Measurements from ENCODE around the gene PIK3CD. TPM values are rescaled to one million over a fixed set of nuclear protein-coding genes. Genes with fewer than 3 reads are reported as not detected.

Gene PIK3CD
- total and polyA plus RNA-seq, 10 of the 15 experiments (the other 5 are each of a cell fraction or from before 2014, with no cell fraction given): 7.0 to 101 (median 51.1) TPM

DNA sequence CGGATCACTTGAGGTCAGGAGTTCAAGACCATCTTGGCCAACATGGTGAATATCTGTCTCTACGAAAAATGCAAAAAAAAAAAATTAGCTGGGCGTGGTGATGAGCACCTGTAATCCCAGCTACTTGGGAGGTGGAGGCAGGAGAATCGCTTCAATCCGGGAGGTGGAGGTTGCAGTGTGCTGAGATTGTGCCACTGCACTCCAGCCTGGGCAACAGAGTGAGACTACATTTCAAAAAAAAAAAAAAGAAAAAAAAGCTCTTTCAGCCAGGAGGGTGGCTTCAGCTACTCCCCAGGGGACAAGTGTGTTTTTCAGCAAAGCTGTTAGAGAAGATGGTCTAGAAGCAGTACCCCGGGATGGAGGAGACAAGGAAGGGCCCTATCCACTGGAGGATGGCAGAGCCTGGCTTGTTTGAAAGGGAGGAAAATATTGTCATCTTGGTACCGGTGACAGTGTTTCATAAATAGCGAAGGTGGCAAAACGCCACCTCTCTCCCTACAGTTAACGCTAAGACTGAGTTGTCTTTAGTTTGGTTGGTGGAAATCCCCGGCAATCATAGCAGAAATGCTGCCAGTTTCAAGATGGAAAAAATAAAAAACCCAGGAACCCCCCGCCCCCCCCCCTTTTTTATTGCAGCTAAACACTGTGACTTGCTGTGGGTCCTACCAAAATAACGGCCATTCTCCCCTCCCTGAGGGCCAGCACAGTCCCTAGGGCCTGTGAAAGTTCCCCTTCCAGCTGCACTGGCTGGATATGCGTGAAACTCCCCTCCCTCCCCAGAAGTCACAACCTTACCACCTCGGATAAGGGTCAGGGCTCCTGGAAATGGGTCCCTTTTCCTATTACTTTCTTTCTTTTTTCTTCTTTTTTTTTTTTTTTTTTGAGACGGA lies 3.5 kb downstream of the PIK3CD start (continued):
- TF ChIP-seq RELA (IDR thresholded peaks at IDR 0.05; ENCODE audit: borderline replicate concordance, partially characterized antibody) (peak; percentile 83), MXI1 (IDR thresholded peaks at IDR 0.05; ENCODE audit: low read depth, low read length) (peak; percentile 29; the same call in 1 of the 2 replicates), RAD21 (IDR thresholded peaks at IDR 0.05; ENCODE audit: insufficient read depth, low read depth, low read length) (0 out of 2 replicates have a peak, but pooled peaks have one; percentile 19), RUNX3 (IDR thresholded peaks at IDR 0.05; ENCODE audit: low read length) (peak; percentile 73; the same call in 1 of the 2 replicates), CBFB (IDR thresholded peaks at IDR 0.05; ENCODE audit: low read depth) (no peak; the same call in 1 of the 2 replicates), YBX1 (IDR thresholded peaks at IDR 0.05) (peak; percentile 78; the same call in 1 of the 2 replicates), ZZZ3 (IDR thresholded peaks at IDR 0.05; ENCODE audit: control insufficient read depth, insufficient read length, low read depth) (no peak), SP1 (IDR thresholded peaks at IDR 0.05; ENCODE audit: low read depth, low read length) (no peak), IKZF2 (IDR thresholded peaks at IDR 0.05) (peak; percentile 58 to 64; a peak in 3 of 4 replicates), POU2F2 (IDR thresholded peaks at IDR 0.05; ENCODE audit: borderline replicate concordance, low read depth, low read length) (peak; percentile 55; the same call in 2 of the 3 replicates), RAD51 (IDR thresholded peaks at IDR 0.05) (no peak), POLR2AphosphoS5 (IDR thresholded peaks at IDR 0.05; ENCODE audit: low read length) (peak; percentile 86), KDM1A (IDR thresholded peaks at IDR 0.05; ENCODE audit: borderline replicate concordance) (no peak), MTA2 (IDR thresholded peaks at IDR 0.05; ENCODE audit: low read depth) (peak; percentile 42), ZNF384 (IDR thresholded peaks at IDR 0.05; ENCODE audit: borderline replicate concordance, low read depth, low read length) (peak; percentile 69), MTA3 (IDR thresholded peaks at IDR 0.05; ENCODE audit: borderline replicate concordance, low read length) (no peak; the same call in none of the 2 replicates), ASH2L (IDR thresholded peaks at IDR 0.05; ENCODE audit: borderline replicate concordance, low read depth) (no peak), NR2C1 (IDR thresholded peaks at IDR 0.05) (no peak), TCF12 (IDR thresholded peaks at IDR 0.05; ENCODE audit: low read depth, low read length) (peak; percentile 79), KAT2A (conservative IDR thresholded peaks at IDR 0.05; ENCODE audit: control insufficient read depth, low read depth, low read length) (no peak), JUNB (IDR thresholded peaks at IDR 0.05) (no peak; the same call in 1 of the 2 replicates), TCF3 (IDR thresholded peaks at IDR 0.05; ENCODE audit: borderline replicate concordance, insufficient read depth, low read depth, low read length) (0 out of 2 replicates have a peak, but pooled peaks have one; percentile 21), CREB1 (IDR thresholded peaks at IDR 0.05; ENCODE audit: low read depth) (no peak), NFIC (IDR thresholded peaks at IDR 0.05; ENCODE audit: low read depth, low read length) (peak; percentile 46)
- TF ChIP-seq, protein P1, sequence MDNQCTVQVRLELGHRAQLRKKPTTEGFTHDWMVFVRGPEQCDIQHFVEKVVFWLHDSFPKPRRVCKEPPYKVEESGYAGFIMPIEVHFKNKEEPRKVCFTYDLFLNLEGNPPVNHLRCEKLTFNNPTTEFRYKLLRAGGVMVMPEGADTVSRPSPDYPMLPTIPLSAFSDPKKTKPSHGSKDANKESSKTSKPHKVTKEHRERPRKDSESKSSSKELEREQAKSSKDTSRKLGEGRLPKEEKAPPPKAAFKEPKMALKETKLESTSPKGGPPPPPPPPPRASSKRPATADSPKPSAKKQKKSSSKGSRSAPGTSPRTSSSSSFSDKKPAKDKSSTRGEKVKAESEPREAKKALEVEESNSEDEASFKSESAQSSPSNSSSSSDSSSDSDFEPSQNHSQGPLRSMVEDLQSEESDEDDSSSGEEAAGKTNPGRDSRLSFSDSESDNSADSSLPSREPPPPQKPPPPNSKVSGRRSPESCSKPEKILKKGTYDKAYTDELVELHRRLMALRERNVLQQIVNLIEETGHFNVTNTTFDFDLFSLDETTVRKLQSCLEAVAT (IDR thresholded peaks at IDR 0.05): peak; percentile 89
- TF ChIP-seq, protein P2, sequence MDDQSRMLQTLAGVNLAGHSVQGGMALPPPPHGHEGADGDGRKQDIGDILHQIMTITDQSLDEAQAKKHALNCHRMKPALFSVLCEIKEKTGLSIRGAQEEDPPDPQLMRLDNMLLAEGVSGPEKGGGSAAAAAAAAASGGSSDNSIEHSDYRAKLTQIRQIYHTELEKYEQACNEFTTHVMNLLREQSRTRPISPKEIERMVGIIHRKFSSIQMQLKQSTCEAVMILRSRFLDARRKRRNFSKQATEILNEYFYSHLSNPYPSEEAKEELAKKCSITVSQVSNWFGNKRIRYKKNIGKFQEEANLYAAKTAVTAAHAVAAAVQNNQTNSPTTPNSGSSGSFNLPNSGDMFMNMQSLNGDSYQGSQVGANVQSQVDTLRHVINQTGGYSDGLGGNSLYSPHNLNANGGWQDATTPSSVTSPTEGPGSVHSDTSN (IDR thresholded peaks at IDR 0.05; ENCODE audit: insufficient replicate concordance, low read depth, low read length): no peak
